H54 (cell line): ENCODE measurements around the gene RAB11FIP4.

Source experiments
- DNase-seq: peaks from one replicate; pipeline ENCODE4 v3.0.0; 2011; ENCODE audit warnings: low spot score, mixed read lengths; ENCODE audit not compliant: insufficient read length
- FAIRE-seq: peaks from 3 replicates; lab custom pipeline; 2011; peaks lifted over from hg19 to GRCh38; lab: Jason Lieb, UNC
- POLR2A ChIP-seq: IDR thresholded peaks from 2 replicates; pipeline ENCODE4 v1.6.1; 2011; ENCODE audit warnings: low read depth, mild to moderate bottlenecking, low read length

Gene RAB11FIP4

GRCh38 chr17:31422443-31422842, 31.0 kb downstream of the RAB11FIP4 start:
- TF ChIP-seq POLR2A, result no peak
- FAIRE-seq, result no peak
- DNase-seq, result no peak

- DNase-seq (no peak), FAIRE-seq (no peak)
- TF ChIP-seq POLR2A, result no peak
These were observed 33.4 kb downstream of the RAB11FIP4 start for GRCh38 chr17:31424944-31425281.

GRCh38 chr17:31425282-31426040, 34.0 kb downstream of the RAB11FIP4 start:
- TF ChIP-seq POLR2A, result no peak
- FAIRE-seq (no peak), DNase-seq (no peak)

DNA sequence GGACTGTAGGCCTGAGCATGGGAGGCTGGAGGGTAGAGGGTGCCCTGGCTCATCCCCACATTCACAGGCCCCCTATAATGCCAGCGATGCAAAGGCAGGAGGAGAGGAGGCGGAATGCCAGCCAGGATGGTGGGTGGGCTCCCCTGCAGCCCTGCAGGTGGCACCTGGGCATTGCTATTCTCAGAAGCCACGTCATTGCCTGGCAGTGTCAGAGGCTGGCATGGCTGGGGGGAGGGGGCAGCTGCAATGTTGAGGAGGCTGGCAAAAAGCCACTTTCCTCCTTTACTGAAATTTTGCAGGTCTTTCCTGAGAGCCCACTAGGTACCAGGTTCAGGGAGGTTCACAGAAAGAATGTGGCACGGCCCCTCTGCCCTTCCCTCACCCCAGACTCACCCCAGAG, 36.2 kb downstream of the RAB11FIP4 start:
- FAIRE-seq, result no peak
- no peak for DNase-seq

GRCh38 chr17:31428111-31428510, 36.6 kb downstream of the RAB11FIP4 start:
- no peak for DNase-seq
- no peak for FAIRE-seq
- TF ChIP-seq POLR2A, result no peak

More for the DNA sequence above, 36.2 kb downstream of the RAB11FIP4 start:
- no peak for TF ChIP-seq POLR2A

DNA sequence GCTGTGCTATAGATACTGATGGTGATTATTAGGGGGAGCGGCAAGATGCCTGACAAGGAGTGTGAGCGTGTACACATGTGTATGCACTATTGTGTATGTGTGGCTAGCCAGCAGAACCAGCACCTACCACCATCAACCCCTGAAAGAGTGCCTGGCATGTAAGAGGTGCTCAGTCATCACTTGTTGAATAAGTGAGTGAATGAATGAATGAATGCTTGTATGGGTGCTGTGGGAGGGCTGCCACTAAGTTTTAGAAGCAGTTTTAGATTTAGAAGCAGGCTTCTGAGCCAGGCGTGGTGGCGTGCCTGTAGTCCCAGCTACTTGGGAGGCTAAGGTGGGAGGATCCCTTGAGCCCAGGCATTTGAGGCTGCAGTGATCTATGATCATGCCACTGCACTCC, 37.0 kb downstream of the RAB11FIP4 start:
- DNase-seq (no peak), FAIRE-seq (no peak)
- TF ChIP-seq POLR2A, result no peak

DNA sequence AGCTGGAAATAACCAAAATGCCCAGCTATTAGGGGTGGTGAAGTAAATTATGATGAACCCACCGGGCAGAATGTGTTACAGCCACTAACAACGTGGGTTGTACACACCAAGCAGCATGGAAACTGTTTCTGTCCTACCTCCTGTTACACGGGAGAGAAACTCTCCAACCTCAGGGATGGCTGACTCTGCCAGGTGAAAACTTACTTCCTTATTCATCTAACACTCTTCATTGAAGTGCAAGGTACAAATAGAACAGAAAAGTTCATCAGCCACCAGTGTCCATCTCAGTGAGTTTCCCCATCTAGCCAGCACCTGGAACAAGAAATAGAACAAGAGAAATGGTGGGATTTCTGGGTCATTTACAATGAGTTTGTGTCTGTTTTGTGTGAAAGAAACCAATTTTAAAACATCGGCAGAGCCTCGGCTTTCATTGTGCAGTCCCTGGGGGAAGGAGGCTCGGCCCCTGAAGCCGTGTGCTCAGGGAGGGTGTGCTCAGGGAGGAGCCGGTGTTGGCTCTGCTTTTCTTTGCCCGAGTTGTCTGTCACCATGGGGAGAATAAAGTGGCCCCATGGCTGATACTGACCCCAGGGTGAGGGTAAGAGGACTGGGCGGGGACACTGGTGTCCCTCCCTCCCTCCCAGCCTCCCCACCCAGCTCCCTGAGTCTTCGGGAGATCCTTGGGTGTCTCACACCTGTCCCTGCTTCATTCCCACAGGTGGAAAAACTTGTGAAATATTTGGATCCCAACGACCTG, 39.8 kb downstream of the RAB11FIP4 start:
- no peak for FAIRE-seq

DNA sequence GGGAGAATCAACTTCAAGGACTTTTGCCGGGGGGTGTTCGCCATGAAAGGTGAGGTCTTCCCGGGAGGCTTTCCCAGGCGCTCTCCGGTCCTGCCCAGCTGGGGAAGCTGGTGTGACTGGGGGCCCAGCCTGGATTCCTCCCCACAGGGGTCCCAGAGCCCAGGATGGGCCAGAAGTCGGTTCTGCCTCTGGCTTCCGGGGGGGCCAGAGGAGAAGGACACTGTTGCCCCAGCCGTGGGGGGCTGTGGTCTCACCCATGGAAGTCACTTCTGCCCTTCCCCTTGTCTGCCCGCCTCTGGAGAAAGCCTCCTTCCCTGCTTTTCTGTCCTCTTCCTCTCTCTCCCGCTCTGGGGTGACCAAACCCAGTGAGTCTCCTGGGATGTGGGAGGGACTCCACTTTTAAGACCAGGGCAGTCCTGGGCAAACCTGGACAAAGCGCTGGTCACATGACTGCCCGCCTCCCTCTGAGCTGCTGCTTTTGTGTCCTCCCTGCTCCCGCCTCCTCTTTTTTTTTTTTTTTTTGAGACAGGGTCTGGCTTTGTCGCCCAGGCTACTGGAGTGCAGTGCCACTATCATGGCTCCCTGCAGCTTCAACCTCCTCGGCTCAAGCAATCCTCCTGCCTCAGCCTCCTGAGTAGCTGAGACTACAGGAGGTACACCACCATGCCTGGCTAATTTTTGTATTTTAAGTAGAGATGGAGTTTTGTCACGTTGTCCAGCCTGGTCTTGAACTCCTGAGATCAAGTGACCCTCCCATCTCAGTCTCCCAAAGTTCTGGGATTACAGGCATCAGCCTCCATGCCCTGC, 40.6 kb downstream of the RAB11FIP4 start:
- FAIRE-seq (no peak), DNase-seq (no peak)
- no peak for TF ChIP-seq POLR2A

More for the DNA sequence above, 39.8 kb downstream of the RAB11FIP4 start:
- TF ChIP-seq POLR2A, result no peak
- no peak for DNase-seq

DNA sequence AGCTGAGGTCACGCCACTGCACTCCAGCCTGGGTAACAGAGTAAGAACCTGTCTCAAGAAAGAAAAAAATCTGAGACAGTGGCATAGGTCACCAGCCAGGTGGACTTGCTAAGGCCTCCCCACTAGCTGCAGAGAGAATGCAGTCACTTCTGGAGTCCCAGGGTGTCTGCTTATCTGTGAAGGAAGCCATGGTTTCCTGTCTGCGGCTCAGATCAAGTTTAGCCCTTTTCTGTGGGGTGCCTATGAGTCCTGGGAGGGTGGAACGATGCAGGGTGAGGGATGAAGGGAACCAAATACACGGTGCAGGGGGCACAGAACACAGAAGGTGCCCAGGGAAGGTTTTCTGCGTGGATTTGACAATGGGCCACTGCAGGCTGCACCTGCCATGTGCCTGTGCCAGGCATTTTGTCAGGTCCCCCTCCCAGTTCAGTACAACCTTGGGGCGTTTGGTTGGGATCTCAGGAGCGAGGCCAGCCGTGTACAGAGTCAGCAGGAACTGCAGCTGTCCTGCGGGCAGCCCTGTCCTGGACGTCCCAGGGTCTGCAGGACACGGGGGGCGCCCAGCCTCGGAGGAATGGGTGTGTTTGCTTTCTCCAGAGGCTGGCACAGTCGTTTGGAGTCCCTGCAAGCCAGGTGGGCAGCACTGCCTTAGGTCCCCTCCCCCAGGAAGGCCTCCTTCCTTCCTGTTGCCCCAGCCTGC, 41.8 kb downstream of the RAB11FIP4 start:
- FAIRE-seq (no peak), DNase-seq (no peak)
- TF ChIP-seq POLR2A, result no peak

DNA sequence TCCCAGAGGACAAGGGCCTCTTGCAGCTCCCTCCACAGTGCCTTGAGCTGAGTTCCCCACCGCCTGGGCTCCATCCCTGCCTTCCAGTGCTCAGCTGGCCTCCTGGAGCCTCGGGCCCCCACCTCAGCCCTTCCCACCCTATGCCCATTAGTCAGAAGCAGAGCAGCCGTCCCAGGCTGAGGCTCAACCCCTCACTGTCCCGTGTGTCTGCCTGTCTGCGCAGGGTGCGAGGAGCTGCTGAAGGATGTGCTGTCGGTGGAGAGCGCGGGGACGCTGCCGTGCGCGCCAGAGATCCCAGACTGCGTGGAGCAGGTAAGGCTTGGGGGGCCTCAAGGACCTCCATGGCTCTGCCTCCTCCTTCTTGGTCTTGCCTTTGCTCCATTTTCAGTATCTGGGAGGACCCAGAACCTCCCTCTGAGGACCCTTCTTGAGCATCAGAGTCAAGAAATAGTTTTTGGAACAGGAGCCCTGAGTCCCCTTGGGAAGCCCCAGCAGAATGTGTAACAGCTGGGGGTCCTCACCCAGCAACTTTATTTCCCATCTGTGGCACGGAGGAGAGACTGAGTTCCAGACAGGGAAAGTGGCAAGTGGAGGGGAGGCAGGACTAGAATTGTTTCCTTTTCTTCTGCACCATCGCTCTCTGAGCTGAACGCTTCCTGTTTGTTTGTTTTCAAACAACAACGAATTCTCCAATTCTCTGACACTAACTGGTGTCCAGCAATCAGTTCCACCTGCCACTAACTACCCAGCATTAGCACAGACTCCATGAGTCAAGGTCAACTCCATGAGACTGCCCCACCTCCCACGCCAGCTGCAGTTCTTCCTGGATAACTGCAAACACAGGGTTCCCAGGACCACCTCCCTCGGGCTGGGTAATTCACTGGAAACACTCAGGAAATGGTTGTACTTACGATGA, 42.6 kb downstream of the RAB11FIP4 start:
- no peak for FAIRE-seq
- no peak for TF ChIP-seq POLR2A
- DNase-seq, result no peak

GRCh38 chr17:31434727-31435050, 43.2 kb downstream of the RAB11FIP4 start:
- DNase-seq, result no peak
- no peak for FAIRE-seq

DNA sequence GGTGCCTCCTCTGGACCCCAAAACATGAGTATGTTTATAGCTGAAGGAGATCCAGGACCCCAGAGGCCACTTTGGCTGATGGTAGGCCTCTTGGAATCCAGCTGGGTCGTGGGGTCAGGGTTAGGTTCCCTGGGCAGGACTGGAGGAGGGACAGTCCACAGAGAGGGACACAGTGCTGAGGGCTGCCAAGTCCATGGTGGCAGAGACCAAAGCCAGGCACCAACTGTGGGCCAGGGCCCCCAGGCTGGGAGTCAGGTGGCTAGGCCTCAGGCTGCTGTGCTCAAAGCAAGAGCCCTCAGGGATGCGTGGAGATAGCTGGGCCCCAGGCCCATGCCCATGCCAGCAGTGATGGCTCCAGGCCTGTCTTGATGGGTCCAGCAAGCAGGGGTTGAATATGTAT, 44.1 kb downstream of the RAB11FIP4 start:
- DNase-seq (no peak), FAIRE-seq (no peak)
- TF ChIP-seq POLR2A, result no peak

More at GRCh38 chr17:31434727-31435050, 43.2 kb downstream of the RAB11FIP4 start:
- no peak for TF ChIP-seq POLR2A
